DMS53 treated with DMSO at 0.1 percent for 48 hours (cell line): ENCODE data around the gene FKBP2.

ENCODE experiments used
- DNase-seq: peaks from one replicate; lab custom pipeline; 2025; ENCODE audit not compliant: unreplicated experiment; lab: John Stamatoyannopoulos, UW

The FKBP2 gene

GRCh38 chr11:64240435-64241240 lies at the start of gene FKBP2:
TSS of gene FKBP2 (plus strand) at chr11:64241095. CDS start at chr11:64242388, 1,293 bp downstream.
- peak; percentile 90 for DNase-seq

GRCh38 chr11:64192434-64192833 lies 48.5 kb upstream of the FKBP2 start:
- no peak for DNase-seq

GRCh38 chr11:64196626-64197025 lies 44.3 kb upstream of the FKBP2 start:
- DNase-seq: no peak

- no peak for DNase-seq
These were observed 42.4 kb upstream of the FKBP2 start for GRCh38 chr11:64198511-64198910.

- DNase-seq: no peak
These were observed 39.4 kb upstream of the FKBP2 start for GRCh38 chr11:64201543-64201942.

- no peak for DNase-seq
These were observed 37.9 kb upstream of the FKBP2 start for GRCh38 chr11:64202992-64203391.

GRCh38 chr11:64203421-64204079 lies 37.3 kb upstream of the FKBP2 start:
- DNase-seq: no peak

- DNase-seq: no peak
These were observed 36.8 kb upstream of the FKBP2 start for GRCh38 chr11:64204080-64204440.

- DNase-seq: peak; percentile 66
These were observed 36.4 kb upstream of the FKBP2 start for GRCh38 chr11:64204464-64204989.

GRCh38 chr11:64206457-64207255 lies 34.2 kb upstream of the FKBP2 start, which contains the start of gene FERMT3:
TSS of gene FERMT3 (plus strand) at chr11:64206721. CDS start at chr11:64207365, 644 bp downstream.
- no peak for DNase-seq

- DNase-seq: no peak
These were observed 33.4 kb upstream of the FKBP2 start for GRCh38 chr11:64207256-64208085.

- DNase-seq: no peak
These were observed 32.7 kb upstream of the FKBP2 start for GRCh38 chr11:64208086-64208795.

GRCh38 chr11:64208796-64209562 lies 31.9 kb upstream of the FKBP2 start:
- DNase-seq: no peak

GRCh38 chr11:64209563-64209843 lies 31.4 kb upstream of the FKBP2 start:
- no peak for DNase-seq

- DNase-seq: no peak
These were observed 30.4 kb upstream of the FKBP2 start for GRCh38 chr11:64210301-64211020.

GRCh38 chr11:64211181-64211872 lies 29.6 kb upstream of the FKBP2 start:
- DNase-seq: no peak

GRCh38 chr11:64216879-64217278 lies 24.0 kb upstream of the FKBP2 start:
- no peak for DNase-seq
